HG03280 (cell line): ENCODE measurements around the gene WASF1.
A peak's percentile ranks its signal among the peaks of the same experiment; 100 is the strongest.

Source experiments
- ATAC-seq: cut with Tn5 transposase; IDR thresholded peaks from one replicate; pipeline ENCODE4 v1.9.1; 2021; ENCODE audit warnings: mild to moderate bottlenecking, moderate library complexity; ENCODE audit not compliant: unreplicated experiment

The WASF1 gene

DNA sequence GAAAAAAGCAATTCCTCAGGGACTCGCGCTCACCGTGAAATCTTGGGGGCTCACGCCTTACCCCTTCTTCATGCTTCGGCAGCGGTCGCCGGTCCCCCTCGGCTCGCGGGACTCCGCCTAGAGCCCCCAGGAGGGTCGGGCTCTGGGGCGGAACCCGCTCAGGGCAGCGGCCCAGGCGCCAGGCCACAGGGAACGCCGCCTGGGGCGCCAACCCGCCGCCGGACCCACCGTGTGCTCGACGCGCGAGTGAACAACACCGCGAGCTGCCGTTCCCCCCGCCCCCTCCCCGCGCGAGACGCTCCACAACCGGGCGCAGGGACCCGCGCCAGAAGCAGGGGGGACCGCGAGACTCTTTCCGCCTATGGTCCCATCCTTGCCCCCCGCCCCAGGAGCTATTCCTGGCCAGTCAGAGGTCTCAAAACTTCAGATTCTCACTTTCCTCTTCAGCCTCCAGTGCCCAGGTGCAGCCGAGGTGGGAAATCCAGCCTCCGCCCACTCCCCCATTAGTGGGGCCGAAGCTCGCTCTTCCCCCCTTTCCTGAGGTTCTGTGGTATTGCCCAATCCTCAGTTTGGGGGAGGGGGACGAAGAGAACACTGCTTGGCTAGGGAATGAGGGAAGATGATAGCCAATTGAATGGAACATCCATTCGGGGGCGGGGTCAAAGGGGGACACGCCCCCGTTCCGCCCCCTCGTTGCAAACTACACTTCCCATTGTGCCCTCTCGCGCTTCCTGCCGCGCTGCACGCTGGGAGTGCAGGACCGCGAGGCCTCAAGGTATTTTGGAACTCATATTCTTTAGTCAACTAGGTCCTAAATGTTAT, at the start of gene WASF1:
TSS of gene WASF1 (minus strand) at position 265 of the 822 bp plus-strand sequence. CDS start 52,069 bp downstream, outside the sequence.
- ATAC-seq: peak; percentile 90

DNA sequence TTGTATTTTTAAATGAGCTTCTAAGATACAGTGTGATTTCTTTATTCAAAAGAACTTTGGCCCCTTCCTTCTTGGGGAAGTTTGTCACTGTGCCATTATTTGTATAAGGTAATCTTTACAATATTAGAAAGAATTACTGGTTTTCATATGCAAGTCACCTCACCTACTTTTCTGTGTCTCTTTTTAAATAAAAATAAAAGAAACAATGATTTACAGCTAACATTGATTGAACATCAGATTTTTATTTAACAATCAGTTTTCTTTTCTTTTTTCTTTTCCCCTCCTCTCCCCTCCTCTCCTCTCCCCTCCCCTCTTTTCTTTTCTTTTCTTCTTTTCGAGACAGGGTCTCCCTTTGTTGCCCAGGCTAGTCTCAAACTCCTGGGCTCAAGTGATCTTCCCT, 46.8 kb upstream of the WASF1 start:
- ATAC-seq: no peak

DNA sequence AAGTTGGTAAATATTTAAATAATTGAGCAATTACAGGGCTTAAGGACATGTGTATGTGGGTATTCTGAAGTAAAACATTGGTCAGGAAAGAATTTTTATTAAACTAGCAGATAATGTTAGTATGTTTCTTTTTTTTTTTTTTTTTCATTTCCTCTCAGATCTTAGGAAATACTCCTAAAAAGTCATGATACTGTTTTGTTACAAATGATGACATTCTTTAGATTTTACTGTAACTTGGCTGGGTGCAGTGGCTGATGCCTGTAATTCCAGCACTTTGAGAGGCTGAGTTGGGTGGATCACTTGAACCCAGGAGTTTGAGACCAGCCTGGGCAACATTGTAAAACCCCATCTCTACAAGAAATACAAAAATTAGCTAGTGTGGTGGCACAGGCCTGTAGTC, 42.3 kb upstream of the WASF1 start:
- ATAC-seq: no peak

DNA sequence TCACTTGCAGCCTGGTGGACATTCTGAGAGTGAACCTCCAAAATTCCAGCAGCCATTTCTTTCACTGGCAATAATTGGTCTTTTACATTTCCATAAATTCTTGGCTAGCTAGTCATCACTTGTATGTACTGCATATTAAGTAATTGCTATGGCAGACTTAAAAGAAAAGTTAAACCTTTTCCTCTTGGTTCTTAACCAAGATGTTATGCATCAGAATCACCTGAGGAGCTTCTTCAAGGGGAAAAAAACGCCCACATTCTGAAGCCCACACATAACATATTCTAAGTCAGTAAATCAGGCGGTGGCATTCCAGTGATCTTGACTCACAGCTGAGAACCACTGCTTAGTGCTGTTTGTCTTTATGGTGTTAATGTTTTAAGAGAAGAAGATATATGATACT, 37.8 kb upstream of the WASF1 start:
- no peak for ATAC-seq

DNA sequence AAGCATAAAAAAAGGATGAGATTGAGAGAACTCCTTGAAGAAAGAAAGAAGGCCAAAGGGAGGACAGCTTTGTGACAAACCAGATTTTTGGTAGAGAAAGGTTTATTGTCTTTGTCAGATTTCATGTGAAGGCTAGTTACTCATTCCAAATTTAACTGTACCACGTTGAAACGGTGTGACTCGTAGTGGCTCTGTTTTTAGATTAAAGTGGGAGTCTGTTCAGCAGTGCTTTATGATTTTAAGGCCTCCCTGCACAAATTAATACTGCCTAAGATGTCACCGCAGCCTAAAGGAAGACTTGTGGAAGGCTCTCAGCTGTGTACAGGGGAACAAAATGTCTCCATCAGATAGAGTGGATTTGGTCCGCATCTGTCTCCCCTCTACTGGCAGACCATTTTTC, 36.7 kb upstream of the WASF1 start:
- no peak for ATAC-seq

DNA sequence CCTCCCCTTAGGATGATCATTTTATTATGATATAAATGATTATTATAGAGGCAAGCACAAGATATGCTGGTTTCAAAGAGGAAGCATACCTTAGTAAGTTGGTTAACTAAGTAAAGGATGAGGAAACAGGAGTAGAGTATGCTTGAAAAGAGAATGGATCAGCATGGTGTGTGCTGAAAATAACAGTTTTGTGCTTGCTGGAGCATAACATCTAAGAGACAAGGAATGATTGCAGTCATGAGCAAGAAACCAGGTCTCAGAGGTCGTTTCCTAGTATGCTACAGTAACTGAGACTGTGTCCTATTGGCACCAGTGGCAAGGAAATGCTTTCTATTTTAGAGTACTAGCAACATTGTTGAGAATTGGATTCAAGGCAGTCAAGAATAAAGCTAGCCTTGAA, 34.9 kb upstream of the WASF1 start:
- ATAC-seq: no peak

DNA sequence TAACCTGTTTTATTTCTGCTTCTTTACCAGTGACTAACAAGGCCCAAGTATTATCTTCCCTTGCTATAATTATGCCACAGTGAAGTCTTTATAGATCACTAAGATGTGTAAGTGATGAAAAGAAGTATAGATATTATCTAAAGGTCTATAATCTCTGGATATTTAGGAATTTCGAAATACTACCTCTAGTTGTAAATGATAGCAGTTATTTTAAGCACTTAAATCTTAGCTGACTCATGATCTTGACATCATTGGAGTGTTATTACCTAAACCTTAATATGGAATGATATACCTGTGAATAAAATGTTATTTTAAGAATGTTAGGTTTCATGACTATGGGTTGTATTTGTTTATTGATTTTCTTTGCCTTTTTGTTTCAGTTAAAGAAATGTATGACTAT, 32.3 kb upstream of the WASF1 start:
- no peak for ATAC-seq

DNA sequence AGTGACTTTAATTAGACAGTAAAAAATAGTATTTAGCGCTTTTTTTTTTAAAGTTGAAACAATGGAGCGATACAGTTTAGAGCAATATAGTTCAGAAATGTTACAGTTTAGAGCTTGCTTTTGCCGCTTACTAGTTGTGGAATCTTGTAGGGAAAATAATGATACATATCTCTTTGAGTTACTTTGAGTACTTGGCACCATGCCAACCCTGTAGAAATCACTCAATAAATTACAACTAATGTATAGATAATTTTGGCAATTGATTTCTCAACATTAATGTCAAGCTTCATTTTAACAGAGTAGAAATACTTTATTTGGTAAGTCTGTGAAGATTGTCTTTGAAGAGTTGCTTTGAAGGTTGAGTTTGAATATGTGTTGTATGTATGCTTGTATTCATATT, 28.2 kb upstream of the WASF1 start:
- ATAC-seq: no peak

DNA sequence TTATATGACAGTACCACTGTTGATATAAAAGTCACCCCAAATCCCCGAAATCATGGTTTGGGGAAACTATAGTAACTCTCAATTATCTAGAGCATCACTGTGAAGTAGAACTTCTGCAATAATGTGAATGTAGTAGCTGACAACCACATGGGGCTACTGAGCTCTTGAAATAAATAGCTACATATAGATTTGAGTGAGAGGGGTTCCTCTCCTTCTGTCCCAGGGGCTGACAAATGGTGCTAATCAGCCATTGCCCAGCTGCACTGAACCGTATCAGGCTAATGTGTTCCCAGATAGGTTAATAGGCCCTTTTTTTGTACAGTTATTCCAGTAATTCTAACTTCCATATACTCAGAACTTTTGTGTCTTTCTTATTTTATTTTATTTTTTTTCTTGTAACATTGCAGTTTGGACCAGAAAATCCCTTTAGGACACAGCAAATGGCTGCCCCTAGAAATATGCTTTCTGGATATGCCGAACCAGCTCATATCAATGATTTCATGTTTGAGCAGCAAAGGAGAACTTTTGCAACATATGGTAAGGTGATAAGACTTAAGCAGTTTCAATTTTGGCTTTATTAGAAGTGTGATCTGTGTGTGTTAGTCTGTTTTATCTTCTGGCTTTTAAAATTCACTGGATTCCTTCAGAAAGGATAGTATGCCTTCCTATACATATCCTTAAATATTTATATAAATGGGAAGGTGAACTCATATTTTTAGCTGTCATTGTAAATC, 21.8 kb upstream of the WASF1 start:
- no peak for ATAC-seq

DNA sequence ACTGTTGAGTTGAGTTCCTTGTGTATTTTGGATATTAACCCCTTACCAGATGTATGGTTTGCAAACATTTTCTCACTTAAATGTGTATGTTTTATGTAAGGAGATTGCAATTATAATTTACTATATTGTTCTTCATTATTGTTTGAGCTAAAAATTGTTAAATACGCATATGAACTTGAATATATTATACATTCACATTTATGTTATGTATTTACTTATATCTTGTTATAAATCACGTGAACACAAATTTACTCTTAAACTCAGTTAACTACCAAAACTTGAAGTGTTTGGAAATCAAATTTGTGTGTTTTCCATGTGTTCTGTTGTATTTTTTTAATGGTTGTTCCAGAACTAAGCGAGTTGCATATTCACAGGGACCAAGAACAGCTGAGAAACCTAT, 19.1 kb upstream of the WASF1 start:
- no peak for ATAC-seq

DNA sequence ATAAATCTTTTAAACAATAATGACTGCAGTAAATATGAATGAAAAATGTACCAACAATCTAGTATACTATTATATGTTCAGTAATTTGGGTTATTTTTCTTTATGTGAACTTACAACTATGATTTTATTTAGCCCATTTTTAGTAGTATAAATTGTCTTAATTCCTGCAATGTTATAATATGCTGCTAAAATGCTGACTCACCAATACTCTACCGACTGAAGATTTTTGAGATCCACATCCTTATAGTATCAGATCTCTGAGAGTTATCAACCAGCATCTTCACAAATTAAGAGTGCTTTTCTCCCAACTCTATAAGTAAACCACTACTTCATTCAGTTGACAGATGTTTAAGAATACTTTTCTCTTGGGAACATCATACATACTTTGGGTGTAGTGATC, 17.4 kb upstream of the WASF1 start:
- ATAC-seq: no peak

DNA sequence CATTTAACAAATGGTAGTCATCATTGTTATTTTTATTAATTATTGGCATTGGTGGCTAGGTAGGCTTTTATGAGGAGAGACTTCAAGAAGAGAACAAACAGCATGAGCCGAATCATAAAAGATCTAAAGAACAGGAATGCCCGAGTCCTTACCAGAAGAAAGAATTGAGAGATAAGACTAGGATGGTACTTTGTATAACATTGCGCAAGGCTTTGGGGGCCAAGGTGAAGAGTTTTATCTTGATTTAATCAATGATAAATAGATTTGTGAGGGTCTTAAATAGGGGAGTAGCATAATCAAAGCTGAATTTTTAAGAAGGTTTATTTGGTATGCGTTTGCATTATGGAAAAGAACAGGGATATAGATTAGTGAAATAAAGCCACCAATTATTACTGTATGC, 16.2 kb upstream of the WASF1 start:
- ATAC-seq: no peak

DNA sequence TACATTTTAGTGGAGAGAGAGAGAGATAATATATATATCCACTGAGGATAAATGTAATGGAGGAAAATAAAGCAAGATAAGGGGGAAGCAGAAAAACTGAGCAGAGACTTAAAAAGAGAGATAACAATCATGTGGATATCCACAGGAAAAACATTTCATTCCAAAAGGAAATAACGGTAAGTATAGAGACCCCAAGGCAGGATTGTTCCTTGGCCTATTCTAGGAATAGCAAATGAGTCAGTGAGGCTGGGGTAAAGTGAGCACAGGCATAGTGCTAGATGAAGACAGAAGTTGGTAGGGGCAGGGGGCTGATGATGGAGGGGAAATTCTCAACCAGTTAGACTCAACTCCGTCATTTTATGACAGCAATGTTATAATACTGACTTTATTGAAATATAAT, 12.0 kb upstream of the WASF1 start:
- ATAC-seq: no peak

DNA sequence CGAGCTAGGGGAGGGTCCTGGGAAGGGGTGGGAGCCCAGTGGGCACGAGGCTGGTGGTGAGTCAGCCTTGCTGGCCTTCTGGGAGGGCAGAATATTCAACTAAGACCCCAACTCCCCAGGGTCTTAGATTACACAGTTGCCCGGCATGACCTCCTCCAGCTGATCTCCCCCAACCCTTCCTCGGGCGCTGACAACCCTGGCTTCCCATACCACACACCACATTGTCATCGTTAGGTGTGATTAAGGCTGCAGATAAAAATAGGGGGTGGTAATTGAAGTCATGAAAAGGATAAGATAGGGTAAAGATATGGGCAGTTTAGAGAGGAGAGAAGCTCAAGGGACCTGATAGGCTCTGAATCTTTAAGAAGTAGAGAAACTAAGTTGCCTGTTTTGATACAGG, 11.3 kb upstream of the WASF1 start:
- ATAC-seq: no peak

DNA sequence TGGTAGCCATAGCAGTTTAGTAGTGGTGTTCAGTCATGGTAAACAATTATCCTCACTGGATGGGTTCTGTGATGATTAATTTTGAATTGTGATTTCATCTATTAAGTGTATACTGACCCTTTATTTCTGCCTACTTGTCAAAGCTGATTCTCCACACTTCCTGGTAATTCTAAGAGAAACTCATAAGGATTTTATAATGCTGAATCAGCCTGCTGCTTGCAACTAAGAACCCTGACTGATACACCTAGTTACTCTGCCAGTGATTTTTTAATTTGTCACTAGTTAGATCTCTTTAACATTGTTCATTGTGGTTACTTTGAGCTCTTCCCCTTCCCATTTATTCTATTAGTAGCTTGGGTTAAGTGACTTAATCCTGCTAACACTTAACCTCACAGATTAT, 9.3 kb upstream of the WASF1 start:
- no peak for ATAC-seq

DNA sequence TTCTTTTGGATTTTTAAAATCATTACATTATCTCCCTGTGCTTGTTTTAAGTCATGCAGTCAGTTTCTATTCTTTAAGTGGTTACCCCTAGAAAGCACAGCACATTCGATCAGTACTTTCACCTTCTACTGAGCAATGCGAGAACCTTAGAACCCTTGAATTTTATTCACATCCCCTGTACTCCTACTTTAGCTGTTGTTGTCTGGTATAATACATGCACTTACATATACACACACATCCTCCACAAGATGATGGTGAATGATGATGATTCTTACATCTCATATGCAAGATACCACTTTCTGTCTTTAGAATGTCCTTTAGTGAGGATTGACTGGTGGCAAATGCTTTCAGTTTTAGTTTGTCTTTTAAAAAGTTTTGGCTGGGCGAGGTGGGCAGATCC, 6.4 kb upstream of the WASF1 start:
- ATAC-seq: peak; percentile 57

DNA sequence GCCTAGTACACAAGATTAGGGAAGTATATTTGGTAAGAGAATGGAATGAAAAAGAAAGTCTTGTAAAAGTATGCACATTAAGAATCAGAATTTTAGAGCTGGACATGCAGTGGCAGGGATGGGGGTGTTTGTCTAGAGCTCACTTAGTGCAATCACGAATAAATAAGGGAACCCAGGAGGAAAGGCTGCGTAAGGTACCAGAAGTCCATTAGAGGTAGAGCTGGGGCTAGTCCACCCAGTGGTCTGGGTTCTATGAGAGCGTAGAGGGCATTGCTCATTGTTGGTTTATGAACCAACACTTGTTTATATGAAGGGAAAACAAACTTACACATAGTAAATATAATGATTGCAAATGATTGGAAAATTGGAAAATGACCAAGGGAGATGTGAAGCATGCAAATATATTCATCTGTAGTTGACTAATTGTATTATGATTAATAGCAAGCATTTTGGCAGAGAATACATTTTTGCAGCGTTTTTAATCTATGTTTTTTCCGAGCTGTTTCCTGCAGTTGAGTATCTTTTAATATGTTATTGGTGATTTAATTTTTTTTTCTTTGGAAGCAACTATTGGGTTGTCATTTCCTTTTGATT, 3.9 kb upstream of the WASF1 start:
- ATAC-seq: no peak

DNA sequence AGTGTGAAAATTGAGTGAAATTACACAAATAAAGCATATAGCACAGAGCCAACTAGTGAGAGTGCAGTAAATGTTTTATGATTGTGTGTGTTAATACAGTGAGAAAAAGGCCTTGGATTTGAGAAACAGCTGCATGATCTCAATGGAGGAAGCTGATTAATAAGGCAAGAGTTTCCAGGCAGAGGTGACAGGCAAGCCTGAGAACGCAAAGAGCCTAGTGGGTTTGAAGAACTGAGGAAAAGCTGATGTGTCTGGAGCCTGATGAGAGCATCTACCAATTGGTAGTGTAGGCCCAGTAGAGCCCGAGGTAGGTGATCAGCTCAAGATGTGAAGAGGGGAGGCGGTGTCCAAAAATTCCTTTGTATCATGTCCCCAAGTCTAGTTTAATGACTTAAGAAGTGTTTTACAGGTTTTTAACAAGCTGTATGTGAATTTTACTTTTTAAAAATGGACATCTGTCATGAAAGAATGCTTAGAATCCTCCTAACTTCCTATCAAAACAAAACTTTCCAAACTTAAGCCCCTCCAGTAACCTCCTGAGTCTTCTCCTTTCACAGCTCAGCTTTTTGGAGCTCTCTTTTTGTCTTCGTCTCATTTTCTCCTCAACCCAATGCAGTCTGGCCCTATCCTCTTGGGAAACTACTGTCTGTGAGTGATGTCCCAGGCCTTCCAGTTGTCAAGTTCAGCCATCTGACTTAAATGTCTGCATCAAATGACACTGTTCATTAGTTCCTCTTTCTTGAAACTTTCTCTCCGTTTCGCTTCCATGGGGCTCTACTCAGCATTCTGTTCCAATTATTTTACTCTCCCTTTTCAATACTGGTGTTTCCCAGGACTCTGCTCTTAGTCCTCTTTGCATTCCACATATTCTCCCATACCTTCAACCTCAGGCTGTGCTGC, 1.9 kb upstream of the WASF1 start:
- no peak for ATAC-seq

DNA sequence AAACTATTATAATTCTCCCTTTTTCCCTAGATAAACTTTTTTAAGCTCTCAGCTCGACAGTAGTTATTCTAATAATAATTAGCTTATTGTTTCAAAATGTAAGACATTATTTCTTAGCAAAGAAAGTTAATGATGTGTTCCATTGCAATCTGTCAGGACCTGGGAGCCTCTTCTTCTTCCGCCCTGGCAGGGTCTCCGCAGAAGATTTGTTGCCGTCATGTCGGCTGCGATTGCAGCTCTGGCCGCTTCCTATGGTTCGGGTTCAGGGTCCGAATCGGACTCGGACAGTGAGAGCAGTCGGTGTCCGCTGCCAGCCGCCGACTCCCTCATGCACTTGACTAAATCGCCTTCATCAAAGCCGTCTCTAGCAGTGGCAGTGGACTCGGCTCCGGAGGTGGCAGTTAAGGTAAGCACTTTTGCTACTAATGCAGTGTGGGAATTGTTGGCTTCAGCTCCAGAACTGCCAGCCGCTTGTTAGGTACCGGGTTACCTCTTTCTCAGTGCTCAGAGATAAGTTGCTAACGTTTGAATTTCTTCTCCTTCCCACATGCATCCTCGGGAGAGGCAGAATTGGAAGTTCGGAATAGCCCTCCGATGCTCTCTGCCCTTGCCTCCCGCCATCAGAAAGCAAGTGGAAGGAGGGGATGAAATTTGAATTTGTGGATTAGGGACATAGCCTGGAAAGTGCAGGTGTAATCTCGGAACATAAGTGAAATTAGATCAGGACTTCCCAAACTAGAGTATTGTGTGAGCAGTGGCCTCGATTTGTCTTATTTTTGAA, 948 bp upstream of the WASF1 start, which contains the start of gene CDC40:
TSS of gene CDC40 (plus strand) at position 200 of the 781 bp plus-strand sequence. CDS start at position 218, 18 bp downstream.
- ATAC-seq: peak; percentile 50
